Heart right ventricle (tissue), 16 donors: ENCODE results near the gene CREBL2. TPM values are rescaled to one million over a fixed set of nuclear protein-coding genes. Genes with fewer than 3 reads are reported as not detected.
"Not testable (repeated sequence)": the region's sequence is repeated elsewhere in the genome, so short reads cannot be mapped to it uniquely, and the experiment has no call there.

ENCODE experiments used
- ATAC-seq, 8 donors: fragments of 200-7000 bp; cut with Tn5 transposase; one replicate each; pipeline ENCODE4 v1.9.1; 2020; ENCODE audit warnings: mild to moderate bottlenecking in 8 of 8, moderate library complexity in 8 of 8, moderate number of reproducible peaks in 1 of 8
- DNase-seq, 2 donors: peaks; one replicate each; pipeline ENCODE4 v3.0.0-alpha.2; 2020
- H3K27ac ChIP-seq, 10 donors: fragments of 200-600 bp; sonication (generic) in 2 of 10; one replicate each; pipeline versions ENCODE4 v1.5.0 to v1.8.0; 2020 to 2022; ENCODE audit warnings: mild to moderate bottlenecking in 3 of 10
- H3K27me3 ChIP-seq, 7 donors: fragments of 200-600 bp; one replicate each; pipeline ENCODE4 v1.8.0; 2021 to 2022; ENCODE audit warnings: mild to moderate bottlenecking in 2 of 7
- H3K36me3 ChIP-seq, 9 donors: fragments of 200-600 bp; sonication (generic) in 1 of 9; one replicate each; pipeline versions ENCODE4 v1.5.0 to v1.8.0; 2020 to 2022; ENCODE audit warnings: mild to moderate bottlenecking in 2 of 9
- H3K4me1 ChIP-seq, 9 donors: fragments of 200-600 bp; sonication (generic) in 1 of 9; one replicate each; pipeline versions ENCODE4 v1.5.0 to v1.8.0; 2020 to 2022; ENCODE audit warnings: mild to moderate bottlenecking in 4 of 9
- H3K4me3 ChIP-seq, 10 donors: fragments of 200-600 bp; sonication (generic) in 2 of 10; one replicate each; pipeline versions ENCODE4 v1.5.0 to v1.8.0; 2020 to 2022; ENCODE audit warnings: mild to moderate bottlenecking in 7 of 10, moderate library complexity in 2 of 10
- H3K9me3 ChIP-seq, 11 donors: fragments of 200-600 bp in 10 of 11; sonication (generic) in 2 of 11; one replicate each; pipeline versions ENCODE4 v1.5.0 to v1.8.0; 2013 to 2022; ENCODE audit warnings: mild to moderate bottlenecking in 2 of 11, control low read depth in 1 of 11, moderate library complexity in 1 of 11
- WGBS, 2 donors: extraction: QIAGEN DNeasy Blood & Tissue Kit; methylation state at CpG; one replicate each; pipeline ENCODE4 v1.1.7; 2013; ENCODE audit warnings: inconsistent platforms in 1 of 2; 5-methylcytosine and 5-hydroxymethylcytosine counted together
- intact Hi-C, 10 donors: fragments of 100-400 bp; cut with DNase I; formaldehyde crosslinking; loops; one replicate each; pipeline versions ENCODE4 v1.11.1 to v1.14.2; 2022
- polyA plus RNA-seq, 2 donors: library from polyadenylated mRNA; stranded (reverse); fragments of 200-250 nt; gene quantifications; one replicate each; pipeline ENCODE4 v1.2.3, GENCODE V29; 2013
- total RNA-seq, 10 donors: library from RNA; stranded (reverse); fragmentation: NEBNext Ultra II Directional in 3 of 10; extraction: Animal tissue kit (Norgen Biotek cat#: 25700) in 3 of 10; gene quantifications; one replicate each; pipeline versions ENCODE4 v1.2.1 to v1.2.4, GENCODE V29; 2021 to 2023
- TF ChIP-seq, protein P1 (sequence below), 9 donors: fragments of 200-600 bp; sonication (generic) in 2 of 9; IDR thresholded peaks; one replicate each; pipeline versions ENCODE4 v1.5.0 to v1.8.0; 2021 to 2022; ENCODE audit warnings: antibody characterized with exemption in 9 of 9, mild to moderate bottlenecking in 5 of 9, moderate library complexity in 1 of 9
- donor health status: Arrhythmogenic right ventricular cardiomyopathy.
- donor health status: ischemic (EF 13 %, LVEDD 7.1; RV severe dilation, severe dysfunction).
- donor health status: healthy with polysubstance abuse.
- donor health status: DM: no; HTN: yes; CAD: no.
- donor health status: DM: no; HTN: no; CAD: no.
- donor health status: ischemic (EF 25% LVEDD 6.9; RV normal size, moderate dysfunction).
- donor health status: ischemic (EF 25% LVEDD 5.7; RV mildly dilated, moderate dysfunction).
- donor health status: healthy.
- donor health status: DM: yes; HTN: yes; CAD: no.
- donor health status: Ischemic cardiomyopathy.
- donor health status: ischemic (EF 35%, LVEDD 5.7; RV mildly dilated, moderate dysfunction).
- donor health status: nonischemic (EF 11% LVEDD 7.7; RV severe dilation, severe dysfunction).
- donor health status: DM: yes; HTN: yes; CAD: no.
- donor health status: PGD.
- donor health status: ischemic (EF 29% LVEDD 5.4; RV normal size, mild dysfunction).
- donor health status: nonischemic (EF 23%, LVEDD 6.1; RV moderate dilation, normal function).

The CREBL2 gene
- total and polyA plus RNA-seq, 12 donors = 9.3 to 26.4 (median 18.3) TPM

DNA sequence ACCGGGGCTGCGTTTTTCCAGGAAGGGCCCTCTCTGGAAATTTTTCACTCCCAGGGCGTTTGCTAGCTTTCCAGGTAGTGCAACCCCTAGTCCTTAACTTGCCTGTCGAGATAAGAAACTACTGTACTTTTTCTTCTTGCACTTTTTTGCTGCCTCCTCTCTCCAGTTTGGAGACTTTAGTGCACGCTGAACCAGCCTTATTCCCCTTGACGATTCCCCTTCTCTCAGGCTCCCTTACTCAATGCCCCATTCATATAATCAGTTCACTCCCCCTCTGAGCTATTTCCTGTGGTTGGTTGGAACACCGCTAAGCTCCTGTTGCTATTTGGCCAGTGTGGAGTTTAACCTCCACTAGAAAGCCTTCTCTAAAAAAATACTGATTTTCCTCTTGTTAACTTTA is 682 bp downstream of the CREBL2 start:
- H3K9me3 ChIP-seq = no peaks in the 10 kb centered on the region
- H3K4me1 ChIP-seq = peaks cover 0 to 58% (median 28%) of the 10 kb centered on the region in 9 donors
- peak overlapping the region; percentile 81 to 97 (median 91) for H3K27ac ChIP-seq
- peak in 4 of 8 donors; percentile 5 to 38 (median 24) for ATAC-seq
- 0 to 1% methylated on average over 7 of the region's 7 CpGs for WGBS, 2 donors
- DNase-seq = peak in 1 of 2 donors; percentile 8
- peak overlapping the region; percentile 64 to 89 (median 76) for H3K4me3 ChIP-seq
- peaks cover 0 to 28% (median 0%) of the 10 kb centered on the region in 9 donors for H3K36me3 ChIP-seq
- H3K27me3 ChIP-seq = no peaks in the 10 kb centered on the region
- intact Hi-C loops = loop anchor here in 3 of 10 donors (5.0 kb wide), 3 partner anchors 50 to 105 kb away; partner anchors contain the start of genes CDKN1B (in 1 of the 3), DUSP16 (in 1 of the 3) and GPR19 (in 1 of the 3)
- TF ChIP-seq, protein P1, sequence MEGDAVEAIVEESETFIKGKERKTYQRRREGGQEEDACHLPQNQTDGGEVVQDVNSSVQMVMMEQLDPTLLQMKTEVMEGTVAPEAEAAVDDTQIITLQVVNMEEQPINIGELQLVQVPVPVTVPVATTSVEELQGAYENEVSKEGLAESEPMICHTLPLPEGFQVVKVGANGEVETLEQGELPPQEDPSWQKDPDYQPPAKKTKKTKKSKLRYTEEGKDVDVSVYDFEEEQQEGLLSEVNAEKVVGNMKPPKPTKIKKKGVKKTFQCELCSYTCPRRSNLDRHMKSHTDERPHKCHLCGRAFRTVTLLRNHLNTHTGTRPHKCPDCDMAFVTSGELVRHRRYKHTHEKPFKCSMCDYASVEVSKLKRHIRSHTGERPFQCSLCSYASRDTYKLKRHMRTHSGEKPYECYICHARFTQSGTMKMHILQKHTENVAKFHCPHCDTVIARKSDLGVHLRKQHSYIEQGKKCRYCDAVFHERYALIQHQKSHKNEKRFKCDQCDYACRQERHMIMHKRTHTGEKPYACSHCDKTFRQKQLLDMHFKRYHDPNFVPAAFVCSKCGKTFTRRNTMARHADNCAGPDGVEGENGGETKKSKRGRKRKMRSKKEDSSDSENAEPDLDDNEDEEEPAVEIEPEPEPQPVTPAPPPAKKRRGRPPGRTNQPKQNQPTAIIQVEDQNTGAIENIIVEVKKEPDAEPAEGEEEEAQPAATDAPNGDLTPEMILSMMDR (IDR thresholded peaks at IDR 0.05) = no peak

DNA sequence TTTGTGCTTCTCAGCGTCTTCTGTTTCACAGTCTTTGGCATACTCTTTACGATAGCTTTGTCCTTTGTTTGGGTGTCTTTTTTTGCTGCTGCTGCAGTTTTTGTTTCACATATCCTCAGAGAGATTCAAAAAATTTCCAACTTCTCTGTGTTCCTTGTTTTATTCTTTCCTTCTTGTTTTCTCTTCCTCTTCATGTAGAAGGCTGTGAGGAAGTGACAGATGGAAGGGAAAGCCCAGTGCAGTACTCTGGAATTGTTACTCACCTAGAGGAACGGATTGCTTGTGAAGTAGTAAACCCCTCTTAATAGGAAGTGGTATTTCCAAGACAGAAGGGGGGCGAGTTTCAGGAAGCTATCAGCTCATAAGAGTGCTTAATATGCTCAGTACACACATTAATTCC is 1.7 kb downstream of the CREBL2 start:
- TF ChIP-seq, protein P1 (IDR thresholded peaks at IDR 0.05) = no peak
- Histone ChIP-seq H3K27ac (peak overlapping the region in 4 of 10 donors; percentile 91 to 97 (median 96)), H3K4me3 (peak overlapping the region in 4 of 10 donors; percentile 6 to 89 (median 73))

DNA sequence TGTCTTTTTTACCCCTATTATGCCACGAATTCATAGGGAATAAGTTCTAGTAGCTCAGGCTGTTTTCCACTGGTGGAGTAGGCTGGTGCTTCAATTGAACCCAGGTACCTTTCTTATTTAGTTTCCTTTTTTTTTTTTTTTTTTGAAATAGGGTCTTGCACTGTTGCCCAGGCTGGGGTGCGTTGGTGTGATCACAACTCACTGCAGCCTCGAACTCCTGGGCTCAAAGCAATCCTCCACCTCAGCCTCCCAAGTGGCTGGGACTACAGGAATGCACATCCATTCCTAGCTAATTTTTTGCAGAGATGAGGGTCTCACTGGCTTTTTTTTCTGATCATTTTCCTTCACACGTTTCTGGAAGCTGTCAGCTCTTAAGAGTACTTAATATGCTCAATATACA is 2.7 kb downstream of the CREBL2 start:
- WGBS, 2 donors = 83 to 89% methylated on average over 4 of the region's 4 CpGs
- H3K27ac ChIP-seq = peak overlapping the region in 1 of 10 donors; percentile 97
- TF ChIP-seq, protein P1 (IDR thresholded peaks at IDR 0.05) = no peak
- H3K4me3 ChIP-seq = no peak overlapping the region
- H3K36me3 ChIP-seq = peaks cover 0 to 28% (median 0%) of the 10 kb centered on the region in 9 donors
- DNase-seq (no peak), ATAC-seq (no peak)
- H3K4me1 ChIP-seq = peaks cover 0 to 55% (median 28%) of the 10 kb centered on the region in 9 donors
- H3K27me3 ChIP-seq = no peaks in the 10 kb centered on the region
- intact Hi-C loops = loop anchor here in 3 of 10 donors (5.0 kb wide), 3 partner anchors 52 to 103 kb away; partner anchors contain the start of genes CDKN1B (in 1 of the 3), DUSP16 (in 1 of the 3) and GPR19 (in 1 of the 3)
- no peaks in the 10 kb centered on the region for H3K9me3 ChIP-seq

More for the DNA sequence above, 1.7 kb downstream of the CREBL2 start:
- H3K4me1 ChIP-seq = peaks cover 0 to 55% (median 28%) of the 10 kb centered on the region in 9 donors
- no peak for DNase-seq
- WGBS, 2 donors = 47 to 63% methylated on average over 4 of the region's 4 CpGs
- no peaks in the 10 kb centered on the region for H3K27me3 ChIP-seq
- no peak for ATAC-seq
- peaks cover 0 to 28% (median 0%) of the 10 kb centered on the region in 9 donors for H3K36me3 ChIP-seq
- H3K9me3 ChIP-seq = no peaks in the 10 kb centered on the region
- intact Hi-C loops = loop anchor here in 3 of 10 donors (5.0 kb wide), 3 partner anchors 51 to 104 kb away; partner anchors contain the start of genes CDKN1B (in 1 of the 3), DUSP16 (in 1 of the 3) and GPR19 (in 1 of the 3)

DNA sequence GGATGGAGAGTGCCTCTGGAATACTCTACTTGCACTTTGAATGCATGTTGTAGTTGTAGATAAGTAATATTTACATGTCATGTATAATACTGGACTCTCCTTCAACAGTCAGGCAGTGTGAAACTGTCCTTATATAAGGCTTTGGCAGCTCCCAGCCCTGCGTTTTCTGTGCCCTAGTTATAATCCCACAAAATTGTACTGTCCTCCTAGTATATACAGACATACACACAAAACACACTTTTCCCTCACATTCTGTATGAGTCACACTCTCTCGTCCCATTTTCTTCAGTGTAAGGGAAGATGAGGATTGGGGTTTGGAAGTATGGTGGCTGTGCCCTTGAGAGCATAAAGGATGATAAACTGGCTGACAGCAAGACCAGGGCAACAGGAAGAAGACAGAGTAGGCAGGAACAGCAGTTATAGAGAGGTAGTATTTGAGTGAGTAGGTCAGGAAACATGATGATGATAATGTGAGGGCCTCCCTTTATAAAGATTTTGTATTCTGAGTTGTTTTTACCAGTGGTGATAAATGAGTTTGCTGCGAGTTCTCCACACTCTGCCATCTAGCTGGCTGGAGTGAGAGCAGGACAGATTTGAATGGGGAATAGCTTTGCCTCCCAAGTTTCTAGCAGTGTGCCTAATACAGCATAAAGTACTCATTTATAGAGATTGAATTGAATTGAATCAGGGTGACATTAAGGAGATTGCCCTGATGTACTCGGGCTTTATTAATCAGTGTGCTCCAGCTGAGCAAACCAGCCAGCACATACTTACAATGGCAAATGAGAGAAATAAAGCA is 5.0 kb downstream of the CREBL2 start:
- H3K4me1 ChIP-seq = peaks cover 0 to 51% (median 22%) of the 10 kb centered on the region in 9 donors
- intact Hi-C loops = no loop called here
- DNase-seq (no peak), ATAC-seq (no peak)
- TF ChIP-seq, protein P1 (IDR thresholded peaks at IDR 0.05) = no peak
- peaks cover 0 to 37% (median 0%) of the 10 kb centered on the region in 9 donors for H3K36me3 ChIP-seq
- H3K9me3 ChIP-seq = no peaks in the 10 kb centered on the region
- no peak overlapping the region for H3K27ac ChIP-seq
- H3K27me3 ChIP-seq = no peaks in the 10 kb centered on the region
- 61 to 62% methylated on average over 4 of the region's 4 CpGs for WGBS, 2 donors
- no peak overlapping the region for H3K4me3 ChIP-seq

DNA sequence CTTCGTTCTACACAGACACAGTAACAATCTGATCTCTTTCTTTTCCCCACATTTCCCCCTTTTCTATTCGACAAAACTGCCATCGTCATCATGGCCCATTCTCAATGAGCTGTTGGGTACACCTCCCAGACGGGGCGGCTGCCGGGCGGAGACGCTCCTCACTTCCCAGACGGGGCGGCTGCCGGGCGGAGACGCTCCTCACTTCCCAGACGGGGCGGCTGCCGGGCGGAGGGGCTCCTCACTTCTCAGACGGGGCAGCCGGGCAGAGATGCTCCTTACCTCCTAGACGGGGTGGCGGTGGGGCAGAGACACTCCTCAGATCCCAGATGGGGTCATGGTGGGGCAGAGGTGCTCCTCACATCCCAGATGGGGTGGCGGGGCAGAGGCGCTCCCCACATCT is 6.4 kb downstream of the CREBL2 start:
- H3K4me3 ChIP-seq, ATAC-seq, intact Hi-C loops, H3K27ac ChIP-seq, DNase-seq, H3K9me3 ChIP-seq, H3K27me3 ChIP-seq: not testable (repeated sequence)
- 95 to 97% methylated on average over 23 of the region's 23 CpGs for WGBS, 2 donors
- peaks cover 0 to 55% (median 15%) of the 10 kb centered on the region in 9 donors for H3K4me1 ChIP-seq
- peaks cover 0 to 37% (median 0%) of the 10 kb centered on the region in 9 donors for H3K36me3 ChIP-seq
